K562 (cell line): ENCODE data around the gene KSR2. TPM values are rescaled to one million over a fixed set of nuclear protein-coding genes. Genes with fewer than 3 reads are reported as not detected.

Experiments
- ATAC-seq: fragments of 200-7000 bp; cut with Tn5 transposase; 3 replicates; pipeline ENCODE4 v1.9.1; 2020; ENCODE audit warnings: moderate library complexity
- BruUV-seq: library from RNA; stranded (reverse); fragments of 400-500 nt; replicated peaks from 2 replicates; lab custom pipeline; 2021; lab: Mats Ljungman, UMichigan
- CTCF ChIA-PET: fragments of 300-600 bp; formaldehyde crosslinking; extraction: SDS; loops from one replicate; lab custom pipeline; 2021; ENCODE audit warnings: low intra/inter-chr PET ratio; lab: Yijun Ruan, JAX
- POLR2A ChIA-PET: fragments of 300-600, 350-650 bp; sonication (Branson Sonifier 250); formaldehyde crosslinking; extraction: SDS; loops from one replicate; lab custom pipeline; 2021; ENCODE audit warnings: antibody characterized with exemption, inconsistent platforms; lab: Yijun Ruan, JAX
- DNase-seq, 4 experiments: peaks; one replicate each; pipeline versions ENCODE4 v3.0.0 to v3.0.0-alpha.2; 2011 to 2018; ENCODE audit warnings: low spot score in 3 of 4, mixed read lengths in 3 of 4; ENCODE audit errors: extremely low read depth in 1 of 4
- FAIRE-seq: peaks from 2 replicates; lab custom pipeline; 2011; peaks lifted over from hg19 to GRCh38; lab: Jason Lieb, UNC
- H2AFZ ChIP-seq: 2 replicates; pipeline ENCODE4 v1.6.0; 2011; ENCODE audit warnings: low read depth, low read length, control low read depth, inconsistent platforms
- H3K27ac ChIP-seq: fragments of 200-600 bp; 3 replicates; pipeline ENCODE4 v1.8.0; 2011; ENCODE audit warnings: low read depth, mild to moderate bottlenecking, control low read depth, inconsistent platforms, low read length, moderate library complexity, mixed read lengths; ENCODE audit errors: extremely low read depth
- H3K27me3 ChIP-seq, 2 experiments: fragments of 300-600 bp in 1 of 2; 2 replicates in 1 of 2; 3 replicates in 1 of 2; pipeline versions ENCODE4 v1.6.0 to v1.8.0; 2011; ENCODE audit warnings: inconsistent platforms in 2 of 2, low read length in 2 of 2, mild to moderate bottlenecking in 1 of 2, mixed read lengths in 1 of 2, moderate library complexity in 1 of 2; ENCODE audit not compliant: control insufficient read depth in 2 of 2, insufficient read depth in 2 of 2
- H3K36me3 ChIP-seq: fragments of 300-600 bp; 3 replicates; pipeline ENCODE4 v1.8.0; 2011; ENCODE audit warnings: mild to moderate bottlenecking, low read length, inconsistent platforms; ENCODE audit not compliant: control insufficient read depth, insufficient read depth
- H3K4me1 ChIP-seq, 2 experiments: fragments of 200-600 bp in 1 of 2; replicated peaks in 1 of 2; 2 replicates in 1 of 2; 3 replicates in 1 of 2; pipeline versions ENCODE4 v1.5.1 to v1.8.0; 2011; ENCODE audit warnings: inconsistent platforms in 2 of 2, low read length in 2 of 2, mild to moderate bottlenecking in 1 of 2, mixed read lengths in 1 of 2, moderate library complexity in 1 of 2; ENCODE audit not compliant: control insufficient read depth in 2 of 2, insufficient read depth in 2 of 2
- H3K4me2 ChIP-seq: 2 replicates; pipeline ENCODE4 v1.6.1; 2011; ENCODE audit warnings: low read length, control low read depth, inconsistent platforms, mixed read lengths; ENCODE audit not compliant: insufficient read depth
- H3K4me3 ChIP-seq: fragments of 200-600 bp; sonication (generic), shearing (Covaris generic); 2 replicates; pipeline ENCODE4 v1.5.1; 2016; ENCODE audit warnings: control low read depth, inconsistent platforms
- H3K79me2 ChIP-seq: fragments of 200-600 bp; 3 replicates; pipeline ENCODE4 v1.8.0; 2011; ENCODE audit warnings: low read length, inconsistent platforms; ENCODE audit not compliant: control insufficient read depth, insufficient read depth
- H3K9ac ChIP-seq, 2 experiments: 2 replicates each; pipeline versions ENCODE4 v1.6.0 to v1.6.1; 2011; ENCODE audit warnings: low read depth in 2 of 2, low read length in 2 of 2, control low read depth in 1 of 2, inconsistent platforms in 1 of 2, mild to moderate bottlenecking in 1 of 2, mixed read lengths in 1 of 2; ENCODE audit not compliant: insufficient read depth in 1 of 2
- H3K9me1 ChIP-seq: one replicate; pipeline ENCODE4 v1.6.0; 2011; ENCODE audit warnings: inconsistent platforms, mild to moderate bottlenecking, low read length, moderate library complexity; ENCODE audit not compliant: control insufficient read depth, insufficient read depth
- H3K9me3 ChIP-seq: replicated peaks from 2 replicates; pipeline ENCODE4 v1.5.1; 2011; ENCODE audit warnings: low read depth, low read length, inconsistent platforms; ENCODE audit not compliant: control insufficient read depth, insufficient read depth
- H4K20me1 ChIP-seq: replicated peaks from 2 replicates; pipeline ENCODE4 v1.6.1; 2011; ENCODE audit warnings: low read length, inconsistent platforms, mixed read lengths; ENCODE audit not compliant: control insufficient read depth, insufficient read depth
- AFF4 ChIP-seq: sonication (generic); formaldehyde crosslinking; IDR thresholded peaks from 2 replicates; pipeline ENCODE4 v1.8.0; 2023; ENCODE audit warnings: mild to moderate bottlenecking, missing genetic modification reagents
- CBX3 ChIP-seq, 2 experiments: IDR thresholded peaks; 1 replicate in 1 of 2; 2 replicates in 1 of 2; pipeline ENCODE4 v1.6.1; 2012; ENCODE audit warnings: inconsistent platforms in 2 of 2, low read length in 2 of 2, borderline replicate concordance in 1 of 2, control low read depth in 1 of 2
- MXI1 ChIP-seq: IDR thresholded peaks from 2 replicates; pipeline ENCODE4 v1.6.1; 2011; ENCODE audit warnings: low read depth, mild to moderate bottlenecking, improper control_type of control experiment, low read length
- NCOA2 ChIP-seq, 2 experiments: fragments of 450-650 bp; IDR thresholded peaks; 2 replicates each; pipeline ENCODE4 v1.6.1; 2018; ENCODE audit warnings: mild to moderate bottlenecking in 2 of 2, moderate library complexity in 1 of 2; ENCODE audit not compliant: partially characterized antibody in 2 of 2
- ZBTB11 ChIP-seq, 3 experiments: fragments of 200-800 bp in 1 of 3; fragments of 250-450 bp in 1 of 3; fragments of 450-650 bp in 1 of 3; sonication (Bioruptor Pico) in 1 of 3; sonication (Bioruptor generic) in 1 of 3; formaldehyde crosslinking in 1 of 3; IDR thresholded peaks; 2 replicates each; pipeline versions ENCODE4 v1.6.1 to v1.8.0; 2016 to 2022; ENCODE audit warnings: mild to moderate bottlenecking in 2 of 3, missing genetic modification characterization in 2 of 3, missing compliant biosample characterization in 1 of 3, moderate library complexity in 1 of 3
- ZNF431 ChIP-seq: sonication (generic); formaldehyde crosslinking; IDR thresholded peaks from 2 replicates; pipeline ENCODE4 v1.8.0; 2022; ENCODE audit warnings: mild to moderate bottlenecking, missing genetic modification reagents
- ZNF589 ChIP-seq: fragments of 200-800 bp; sonication (Bioruptor generic); IDR thresholded peaks from 2 replicates; pipeline ENCODE4 v1.6.1; 2016; ENCODE audit warnings: low read depth, missing genetic modification characterization, missing compliant biosample characterization
- WGBS: fragments of 100-300 bp; shearing (Covaris generic); methylation state at CpG from one replicate; pipeline ENCODE4 v1.1.6; 2016; ENCODE audit warnings: low coverage, mixed read lengths; ENCODE audit not compliant: insufficient coverage; ENCODE audit errors: missing lambda C conversion rate; 5-methylcytosine and 5-hydroxymethylcytosine counted together
- in situ Hi-C: fragments of 300-500 bp; cut with MboI; formaldehyde crosslinking; loops from 4 replicates; pipeline ENCODE4 v1.15.0; 2018; ENCODE audit warnings: inconsistent platforms, mixed read lengths
- intact Hi-C: fragments of 100-400 bp; cut with micrococcal nuclease; formaldehyde crosslinking; loops from 2 replicates; pipeline ENCODE4 v1.14.2; 2022
- polyA plus RNA-seq, 8 experiments: library from polyadenylated mRNA; depleted of rRNA in 4 of 8; stranded (reverse) in 5 of 8; unstranded in 3 of 8; fragments of >200 nt; fragmentation: Nextera tagmentation in 2 of 8; fragmentation: Illumina TruSeq in 1 of 8; extraction: Ambion mirVana in 2 of 8; extraction: Trizol in 1 of 8; gene quantifications; 2 replicates each; pipeline versions ENCODE4 v1.2.1 to v1.2.3, GENCODE V29; 2011 to 2014; ENCODE audit warnings: inconsistent platforms in 1 of 8, missing spikeins in 1 of 8
- total RNA-seq, 7 experiments: library from RNA; depleted of rRNA in 6 of 7; stranded (reverse); fragments of >200 nt in 6 of 7; fragmentation: Illumina TruSeq in 2 of 7; extraction: Trizol in 2 of 7; gene quantifications; 2 replicates each; pipeline versions ENCODE4 v1.2.1 to v1.2.3, GENCODE V29; 2011 to 2021; ENCODE audit warnings: low replicate concordance in 1 of 7
- TF ChIP-seq, protein P1 (sequence below): fragments of 250-450 bp; sonication (Bioruptor Pico); IDR thresholded peaks from 2 replicates; pipeline ENCODE4 v1.4.0; 2020; ENCODE audit warnings: borderline replicate concordance
- TF ChIP-seq, protein P2 (sequence below): fragments of 450-650 bp; IDR thresholded peaks from 2 replicates; pipeline ENCODE4 v1.7.0; 2016; ENCODE audit warnings: borderline replicate concordance

KSR2 gene
- total and polyA plus RNA-seq, 9 of the 15 experiments (the other 6 are each of a cell fraction or from before 2014, with no cell fraction given) = not detected

DNA sequence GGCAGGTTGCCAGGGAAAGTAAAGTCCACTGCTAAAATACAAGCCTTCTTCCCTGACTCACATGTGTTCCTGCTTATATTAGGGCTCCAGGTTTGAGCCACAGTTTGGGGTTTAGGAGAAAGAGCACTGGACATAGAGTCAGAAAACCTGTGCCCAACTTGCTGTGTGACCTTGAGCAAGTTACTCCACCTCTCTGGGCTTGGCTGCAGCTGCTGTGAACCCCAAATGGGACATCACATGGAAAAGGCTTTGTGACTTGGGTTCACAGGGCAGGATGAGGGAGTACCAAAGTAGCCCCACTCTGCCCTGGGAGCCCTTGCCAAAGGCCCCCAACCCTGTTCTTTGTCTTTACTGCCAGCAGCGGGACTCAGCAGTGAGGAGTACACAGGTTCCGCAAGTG lies 528.4 kb downstream of the KSR2 start (continued):
- TF ChIP-seq CBX3 (IDR thresholded peaks at IDR 0.05; ENCODE audit: borderline replicate concordance in 1 of 2, low read length in 2 of 2) = no peak
- no peak for TF ChIP-seq ZNF589
- TF ChIP-seq, protein P1, sequence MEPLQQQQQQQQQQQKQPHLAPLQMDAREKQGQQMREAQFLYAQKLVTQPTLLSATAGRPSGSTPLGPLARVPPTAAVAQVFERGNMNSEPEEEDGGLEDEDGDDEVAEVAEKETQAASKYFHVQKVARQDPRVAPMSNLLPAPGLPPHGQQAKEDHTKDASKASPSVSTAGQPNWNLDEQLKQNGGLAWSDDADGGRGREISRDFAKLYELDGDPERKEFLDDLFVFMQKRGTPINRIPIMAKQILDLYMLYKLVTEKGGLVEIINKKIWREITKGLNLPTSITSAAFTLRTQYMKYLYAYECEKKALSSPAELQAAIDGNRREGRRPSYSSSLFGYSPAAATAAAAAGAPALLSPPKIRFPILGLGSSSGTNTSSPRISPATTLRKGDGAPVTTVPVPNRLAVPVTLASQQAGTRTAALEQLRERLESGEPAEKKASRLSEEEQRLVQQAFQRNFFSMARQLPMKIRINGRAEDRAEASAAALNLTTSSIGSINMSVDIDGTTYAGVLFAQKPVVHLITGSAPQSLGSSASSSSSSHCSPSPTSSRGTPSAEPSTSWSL = no peak
- TF ChIP-seq NCOA2 (IDR thresholded peaks at IDR 0.05; ENCODE audit: partially characterized antibody in 2 of 2) = no peak
- TF ChIP-seq, protein P2, sequence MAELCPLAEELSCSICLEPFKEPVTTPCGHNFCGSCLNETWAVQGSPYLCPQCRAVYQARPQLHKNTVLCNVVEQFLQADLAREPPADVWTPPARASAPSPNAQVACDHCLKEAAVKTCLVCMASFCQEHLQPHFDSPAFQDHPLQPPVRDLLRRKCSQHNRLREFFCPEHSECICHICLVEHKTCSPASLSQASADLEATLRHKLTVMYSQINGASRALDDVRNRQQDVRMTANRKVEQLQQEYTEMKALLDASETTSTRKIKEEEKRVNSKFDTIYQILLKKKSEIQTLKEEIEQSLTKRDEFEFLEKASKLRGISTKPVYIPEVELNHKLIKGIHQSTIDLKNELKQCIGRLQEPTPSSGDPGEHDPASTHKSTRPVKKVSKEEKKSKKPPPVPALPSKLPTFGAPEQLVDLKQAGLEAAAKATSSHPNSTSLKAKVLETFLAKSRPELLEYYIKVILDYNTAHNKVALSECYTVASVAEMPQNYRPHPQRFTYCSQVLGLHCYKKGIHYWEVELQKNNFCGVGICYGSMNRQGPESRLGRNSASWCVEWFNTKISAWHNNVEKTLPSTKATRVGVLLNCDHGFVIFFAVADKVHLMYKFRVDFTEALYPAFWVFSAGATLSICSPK = no peak

GRCh38 chr12:117439531-117440001 lies 529.2 kb downstream of the KSR2 start:
- no peak; the same call in 2 of the 3 replicates for ATAC-seq
- WGBS = under 1% methylated on average over 13 of the region's 13 CpGs
- no TSS peak for BruUV-seq
- no peaks in the 10 kb centered on the region for H4K20me1 ChIP-seq
- in situ Hi-C loops = no loop called here
- H3K9me3 ChIP-seq = no peaks in the 10 kb centered on the region
- no peak for DNase-seq
- intact Hi-C loops = no loop called here
- POLR2A ChIA-PET = no interaction called here
- H3K27ac ChIP-seq = no peak overlapping the region
- no peaks in the 10 kb centered on the region for H3K9me1 ChIP-seq
- no peaks in the 10 kb centered on the region for H3K79me2 ChIP-seq
- no peaks in the 10 kb centered on the region for H3K36me3 ChIP-seq
- H3K4me2 ChIP-seq = no peak overlapping the region
- H3K4me1 ChIP-seq = peaks cover 0 to 5% of the 10 kb centered on the region in 2 experiments; a peak in 1 of 5 replicates
- H3K4me3 ChIP-seq = no peak overlapping the region
- no peak overlapping the region for H2AFZ ChIP-seq
- CTCF ChIA-PET = no interaction called here
- no peak for FAIRE-seq
- no peak overlapping the region for H3K9ac ChIP-seq
- peaks cover 0 to 17% of the 10 kb centered on the region in 2 experiments; a peak in 2 of 5 replicates for H3K27me3 ChIP-seq
- TF ChIP-seq ZNF431 (no peak), ZBTB11 (CRISPR knock-in tag; IDR thresholded peaks at IDR 0.05) (no peak), MXI1 (no peak), AFF4 (no peak)
